HCT116 (cell line): ENCODE measurements around the gene SMIM5. TPM values are rescaled to one million over a fixed set of nuclear protein-coding genes. Genes with fewer than 3 reads are reported as not detected.

Experiments
- ATAC-seq: fragments of 200-7000 bp; cut with Tn5 transposase; 2 replicates; pipeline ENCODE4 v1.9.1; 2020; ENCODE audit warnings: mild to moderate bottlenecking, moderate library complexity
- BruUV-seq: library from RNA; stranded (reverse); fragments of 400-500 nt; replicated peaks from 2 replicates; lab custom pipeline; 2021; lab: Mats Ljungman, UMichigan
- CTCF ChIA-PET: fragments of 300-600 bp; sonication (Branson Sonifier 250); formaldehyde crosslinking; loops from one replicate; lab custom pipeline; 2021; ENCODE audit warnings: antibody characterized with exemption; lab: Charles Lee
- POLR2A ChIA-PET: fragments of 300-600, 350-600 bp; sonication (Branson Sonifier 250); formaldehyde crosslinking; loops from one replicate; lab custom pipeline; 2021; ENCODE audit warnings: antibody characterized with exemption; lab: Charles Lee
- RAD21 ChIA-PET, 2 experiments: fragments of 300-600 bp; sonication (Branson Sonifier 250); formaldehyde crosslinking; loops; one replicate each; lab custom pipeline; 2023; ENCODE audit warnings: low total read pairs in 2 of 2; ENCODE audit not compliant: uncharacterized antibody in 2 of 2, unreplicated experiment in 2 of 2, low non-redundant PET in 1 of 2; lab: Charles Lee
- DNase-seq: peaks from one replicate; pipeline ENCODE4 v3.0.0-alpha.2; 2010; ENCODE audit warnings: low read depth, low spot score
- H2AFZ ChIP-seq: fragments of 200-600 bp; shearing (Covaris generic), sonication (generic); 2 replicates; pipeline ENCODE4 v1.6.1; 2017; ENCODE audit warnings: low read depth, mixed run types, mixed read lengths, antibody characterized with exemption, low read length; ENCODE audit not compliant: poor library complexity, severe bottlenecking
- H3K27ac ChIP-seq: 2 replicates; pipeline ENCODE4 v1.5.1; 2012; ENCODE audit warnings: low read depth, low read length
- H3K27me3 ChIP-seq: fragments of 200-600 bp; sonication (generic); 2 replicates; pipeline ENCODE4 v1.6.1; 2016; ENCODE audit warnings: mixed run types, low read length, mixed read lengths; ENCODE audit not compliant: insufficient read depth
- H3K36me3 ChIP-seq, 2 experiments: fragments of 200-500 bp in 1 of 2; fragments of 200-600 bp in 1 of 2; sonication (Bioruptor generic) in 1 of 2; sonication (generic) in 1 of 2; 2 replicates each; pipeline versions ENCODE4 v1.5.1 to v1.6.1; 2014 to 2016; ENCODE audit warnings: low read length in 2 of 2, inconsistent platforms in 1 of 2, mixed read lengths in 1 of 2, mixed run types in 1 of 2; ENCODE audit not compliant: insufficient read depth in 2 of 2, control insufficient read depth in 1 of 2
- H3K4me1 ChIP-seq, 2 experiments: fragments of 200-600 bp in 1 of 2; sonication (generic) in 1 of 2; 2 replicates each; pipeline versions ENCODE4 v1.5.1 to v1.6.1; 2012 to 2017; ENCODE audit warnings: low read length in 2 of 2, inconsistent platforms in 1 of 2, mild to moderate bottlenecking in 1 of 2, mixed read lengths in 1 of 2, mixed run types in 1 of 2, moderate library complexity in 1 of 2; ENCODE audit not compliant: insufficient read depth in 2 of 2, control insufficient read depth in 1 of 2
- H3K4me2 ChIP-seq: fragments of 200-600 bp; sonication (generic); 2 replicates; pipeline ENCODE4 v1.6.1; 2017; ENCODE audit warnings: mixed run types, low read length, mixed read lengths
- H3K4me3 ChIP-seq, 2 experiments: fragments of 200-600 bp in 1 of 2; sonication (generic) in 1 of 2; replicated peaks in 1 of 2; 2 replicates each; pipeline ENCODE4 v1.5.1; 2011 to 2016; ENCODE audit warnings: low read length in 2 of 2, control low read depth in 1 of 2, low read depth in 1 of 2, mild to moderate bottlenecking in 1 of 2, mixed read lengths in 1 of 2, mixed run types in 1 of 2
- H3K79me2 ChIP-seq: fragments of 200-600 bp; sonication (generic); 2 replicates; pipeline ENCODE4 v1.6.1; 2017; ENCODE audit warnings: mild to moderate bottlenecking, mixed run types, low read length, moderate library complexity, mixed read lengths; ENCODE audit not compliant: insufficient read depth
- H3K9ac ChIP-seq: fragments of 200-600 bp; sonication (generic); 2 replicates; pipeline ENCODE4 v1.6.1; 2016; ENCODE audit warnings: low read length, mixed read lengths
- H3K9me2 ChIP-seq: fragments of 200-600 bp; sonication (generic), shearing (Covaris generic); 2 replicates; pipeline ENCODE4 v1.6.1; 2017; ENCODE audit warnings: mixed run types, mild to moderate bottlenecking, moderate library complexity; ENCODE audit not compliant: insufficient read depth
- H3K9me3 ChIP-seq, 2 experiments: fragments of 200-500 bp in 1 of 2; fragments of 200-600 bp in 1 of 2; sonication (Bioruptor generic) in 1 of 2; sonication (generic) in 1 of 2; 2 replicates each; pipeline ENCODE4 v1.6.1; 2014 to 2017; ENCODE audit warnings: low read length in 2 of 2, mixed read lengths in 2 of 2, inconsistent platforms in 1 of 2, low read depth in 1 of 2, mild to moderate bottlenecking in 1 of 2, mixed run types in 1 of 2, moderate library complexity in 1 of 2; ENCODE audit not compliant: control insufficient read depth in 1 of 2, insufficient read depth in 1 of 2
- H4K20me1 ChIP-seq: fragments of 200-600 bp; sonication (generic), shearing (Covaris generic); 2 replicates; pipeline ENCODE4 v1.6.1; 2017; ENCODE audit warnings: mixed run types, mild to moderate bottlenecking, moderate library complexity; ENCODE audit not compliant: insufficient read depth
- FOSL1 ChIP-seq: IDR thresholded peaks from 2 replicates; pipeline ENCODE4 v1.6.1; 2012; ENCODE audit warnings: low read depth
- JUND ChIP-seq: IDR thresholded peaks from 2 replicates; pipeline ENCODE4 v1.6.1; 2012
- POLR2A ChIP-seq: IDR thresholded peaks from 2 replicates; pipeline ENCODE4 v1.7.0; 2011; ENCODE audit warnings: borderline replicate concordance; ENCODE audit not compliant: insufficient read depth, insufficient read length; ENCODE audit errors: extremely low read depth
- RAD21 ChIP-seq: IDR thresholded peaks from 2 replicates; pipeline ENCODE4 v1.6.1; 2012; ENCODE audit warnings: low read depth, mild to moderate bottlenecking
- ZNF274 ChIP-seq: fragments of 200-500 bp; sonication (Bioruptor generic); IDR thresholded peaks from 2 replicates; pipeline ENCODE4 v1.6.1; 2014; ENCODE audit warnings: mild to moderate bottlenecking, low read depth, low read length, inconsistent platforms
- intact Hi-C: fragments of 100-400 bp; cut with micrococcal nuclease; formaldehyde crosslinking; loops from 2 replicates; pipeline ENCODE4 v1.10.0; 2022
- total RNA-seq: library from RNA; stranded (reverse); gene quantifications from one replicate; pipeline ENCODE4 v1.2.1, GENCODE V29; 2021; ENCODE audit not compliant: unreplicated experiment

Gene SMIM5
- total RNA-seq, 1 experiment from 2014 or later = 0.12 TPM

DNA sequence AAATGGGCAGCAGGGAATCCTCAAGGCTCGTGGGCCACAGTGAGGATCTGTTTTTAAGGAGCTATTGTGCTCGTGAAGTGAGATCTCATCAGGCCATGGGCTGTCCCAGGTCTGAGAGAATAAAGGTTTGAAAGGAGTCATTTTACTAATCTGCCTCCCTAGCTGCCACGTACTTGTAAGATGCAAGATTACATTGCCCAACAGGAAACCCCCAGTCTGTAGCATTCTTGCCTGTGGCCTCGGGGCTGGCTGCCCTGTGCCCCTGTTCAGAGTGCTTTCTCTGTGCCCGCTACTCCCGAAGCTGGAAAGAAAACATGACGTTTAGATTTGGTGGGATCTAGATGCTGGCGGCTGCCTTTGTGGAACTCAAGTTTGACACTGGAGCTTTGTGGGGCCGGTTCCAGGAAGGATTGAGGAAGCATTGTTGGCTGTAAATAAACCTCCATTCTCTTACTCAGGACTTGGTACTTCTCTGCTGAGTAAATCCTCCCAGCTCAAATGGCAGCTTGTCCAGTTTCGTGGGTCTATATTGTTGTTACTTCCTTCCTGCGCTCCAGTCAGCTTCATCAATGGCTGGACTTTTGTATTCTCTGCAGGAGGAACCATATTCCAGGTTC is 55.1 kb downstream of the SMIM5 start:
- intact Hi-C loops = no loop called here
- H3K36me3 ChIP-seq = peaks cover 0 to 17% of the 10 kb centered on the region in 2 experiments; a peak in 1 of 4 replicates
- H4K20me1 ChIP-seq = no peaks in the 10 kb centered on the region
- H2AFZ ChIP-seq = no peak overlapping the region
- no peak for DNase-seq
- POLR2A ChIA-PET = interaction anchor here (0.6 kb wide), 1 partner anchor 88 kb away, joined by 3 read pairs; no protein-coding TSS in a partner anchor
- H3K4me3 ChIP-seq = no peak overlapping the region
- CTCF ChIA-PET = interaction anchor here (1.5 to 1.9 kb wide), 2 partner anchors 14 to 55 kb away, joined by 3 to 7 read pairs; partner anchors contain the start of gene SMIM5
- H3K79me2 ChIP-seq = peaks cover 100% of the 10 kb centered on the region
- no peak overlapping the region; the same call in 1 of the 2 replicates for H3K27ac ChIP-seq
- TF ChIP-seq JUND (no peak), ZNF274 (no peak), POLR2A (no peak)
- peaks cover 66 to 99% of the 10 kb centered on the region in 2 experiments for H3K4me1 ChIP-seq
- 0 out of 2 replicates have a peak overlapping the region, but pooled peaks have one; percentile 12 for H3K9ac ChIP-seq
- no TSS peak for BruUV-seq
- no peaks in the 10 kb centered on the region for H3K27me3 ChIP-seq
- RAD21 ChIA-PET = interaction anchor here in 1 of 2 experiments (0.6 kb wide), 1 partner anchor 59 kb away, joined by 3 read pairs; no protein-coding TSS in a partner anchor
- ATAC-seq = no peak
- H3K9me2 ChIP-seq = no peaks in the 10 kb centered on the region
- no peaks in the 10 kb centered on the region for H3K9me3 ChIP-seq
- H3K4me2 ChIP-seq = peak overlapping the region; percentile 34; the same call in 1 of the 2 replicates

DNA sequence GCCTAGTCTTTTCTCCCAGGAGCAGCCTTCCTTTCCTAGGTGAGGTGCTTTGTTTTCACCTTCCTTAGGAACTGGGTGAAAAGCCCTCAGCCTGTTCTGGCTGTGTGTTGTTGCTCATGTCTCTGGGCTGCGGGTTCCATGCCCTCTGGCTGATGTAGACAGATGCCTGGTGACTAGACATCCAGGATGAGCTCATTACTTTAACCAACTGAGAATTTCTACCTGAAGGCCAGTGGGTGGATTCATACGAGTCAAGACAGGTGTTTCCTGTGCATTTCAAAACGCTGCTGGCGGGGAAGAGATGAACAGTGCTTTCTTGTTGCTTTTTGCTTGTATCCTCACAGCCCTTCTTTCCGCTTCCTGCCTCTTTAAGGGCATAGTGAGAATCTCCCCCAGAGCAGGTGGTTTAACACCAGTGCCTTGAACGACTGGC is 56.2 kb downstream of the SMIM5 start:
- no peaks in the 10 kb centered on the region for H3K9me2 ChIP-seq
- H3K9me3 ChIP-seq = no peaks in the 10 kb centered on the region
- H3K36me3 ChIP-seq = peaks cover 0 to 20% of the 10 kb centered on the region in 2 experiments; a peak in 1 of 4 replicates
- H4K20me1 ChIP-seq = no peaks in the 10 kb centered on the region
- no TSS peak for BruUV-seq
- DNase-seq (no peak), ATAC-seq (no peak)
- peak overlapping the region; percentile 12; the same call in 1 of the 2 replicates for H3K9ac ChIP-seq
- ChIA-PET POLR2A (interaction anchor here (1.4 kb wide), 1 partner anchor 91 kb away, joined by 4 read pairs; no protein-coding TSS in a partner anchor), CTCF (interaction anchor here (0.8 to 1.9 kb wide), 3 partner anchors 15 to 58 kb away, joined by 3 to 7 read pairs (median 4); partner anchors contain the start of gene SMIM5), RAD21 (no interaction called here)
- H3K4me1 ChIP-seq = peaks cover 66 to 99% of the 10 kb centered on the region in 2 experiments
- H3K27ac ChIP-seq = no peak overlapping the region; the same call in 1 of the 2 replicates
- no peak overlapping the region for H2AFZ ChIP-seq
- H3K27me3 ChIP-seq = no peaks in the 10 kb centered on the region
- no peak for TF ChIP-seq RAD21
- TF ChIP-seq FOSL1 = peak; percentile 17; the same call in 1 of the 2 replicates
- no peak overlapping the region for H3K4me3 ChIP-seq
- H3K4me2 ChIP-seq = peak overlapping the region; percentile 34
- H3K79me2 ChIP-seq = peaks cover 99% of the 10 kb centered on the region
- intact Hi-C loops = no loop called here

Other genes starting within 250 kb of the SMIM5 start
- 146 TPM for gene GRB2, start 227.8 kb upstream of the SMIM5 start, total RNA-seq
- 75.4 TPM for gene TMEM94, start 176.8 kb upstream of the SMIM5 start, total RNA-seq
- 38.4 TPM for gene CASKIN2, start 117.9 kb upstream of the SMIM5 start, total RNA-seq
- 87.3 TPM for gene TSEN54, start 116.9 kb upstream of the SMIM5 start, total RNA-seq
- gene LLGL2, start 107.7 kb upstream of the SMIM5 start, total RNA-seq = 209 TPM
- gene MYO15B, start 45.6 kb upstream of the SMIM5 start, total RNA-seq = 30.3 TPM
- 83.3 TPM for gene RECQL5, start 33.7 kb downstream of the SMIM5 start, total RNA-seq
- gene SAP30BP, start 33.9 kb downstream of the SMIM5 start, total RNA-seq = 149 TPM
- 568 TPM for gene ITGB4, start 88.0 kb downstream of the SMIM5 start, total RNA-seq
- gene GALK1, start 131.8 kb downstream of the SMIM5 start, total RNA-seq = 57.8 TPM
- 40.6 TPM for gene UNK, start 151.4 kb downstream of the SMIM5 start, total RNA-seq
- 20.2 TPM for gene UNC13D, start 211.0 kb downstream of the SMIM5 start, total RNA-seq
- 132 TPM for gene WBP2, start 221.9 kb downstream of the SMIM5 start, total RNA-seq
- 86.7 TPM for gene TRIM47, start 245.1 kb downstream of the SMIM5 start, total RNA-seq